H1 (cell line): Measurements from ENCODE around the gene KCTD17. TPM values are rescaled to one million over a fixed set of nuclear protein-coding genes. Genes with fewer than 3 reads are reported as not detected.

ENCODE experiments used
- CTCF ChIA-PET: fragments of 300-600 bp; sonication (Branson Sonifier 250); formaldehyde crosslinking; loops from one replicate; lab custom pipeline; 2021; ENCODE audit not compliant: partially characterized antibody; lab: Charles Lee
- POLR2A ChIA-PET: fragments of 300-600 bp; sonication (Branson Sonifier 250); formaldehyde crosslinking; loops from one replicate; lab custom pipeline; 2021; ENCODE audit warnings: inconsistent platforms; ENCODE audit not compliant: partially characterized antibody; lab: Charles Lee
- DNase-seq, 2 experiments: peaks; one replicate each; pipeline versions ENCODE4 v3.0.0 to v3.0.0-alpha.2; 2010 to 2022; ENCODE audit warnings: low spot score in 2 of 2, low read depth in 1 of 2, mixed read lengths in 1 of 2
- FAIRE-seq: peaks from 2 replicates; lab custom pipeline; 2011; peaks lifted over from hg19 to GRCh38; lab: Jason Lieb, UNC
- H2AFZ ChIP-seq: 2 replicates; pipeline ENCODE4 v1.8.1; 2012; ENCODE audit warnings: low read length, inconsistent platforms
- H2AK5ac ChIP-seq: 2 replicates; pipeline ENCODE4 v1.6.1; 2013; ENCODE audit warnings: low read depth, low read length
- H2BK120ac ChIP-seq: replicated peaks from 2 replicates; pipeline ENCODE3; 2013; ENCODE audit warnings: low read depth, low read length, inconsistent platforms
- H2BK12ac ChIP-seq: 2 replicates; pipeline ENCODE4 v1.6.1; 2013; ENCODE audit warnings: low read depth, low read length
- H2BK15ac ChIP-seq: 2 replicates; pipeline ENCODE4 v1.6.1; 2013; ENCODE audit warnings: low read length
- H2BK20ac ChIP-seq: 2 replicates; pipeline ENCODE4 v1.6.1; 2013; ENCODE audit warnings: low read length
- H2BK5ac ChIP-seq: 2 replicates; pipeline ENCODE4 v1.6.1; 2013; ENCODE audit warnings: low read depth, low read length
- H3K14ac ChIP-seq: 2 replicates; pipeline ENCODE4 v1.6.1; 2013; ENCODE audit warnings: inconsistent platforms; ENCODE audit not compliant: insufficient read length
- H3K18ac ChIP-seq: 2 replicates; pipeline ENCODE4 v1.6.1; 2013; ENCODE audit warnings: low read length; ENCODE audit errors: extremely low read depth
- H3K23ac ChIP-seq: 2 replicates; pipeline ENCODE4 v1.6.1; 2013; ENCODE audit warnings: inconsistent platforms; ENCODE audit not compliant: insufficient read length
- H3K23me2 ChIP-seq: 2 replicates; pipeline ENCODE4 v1.6.1; 2013; ENCODE audit warnings: low read depth, low read length
- H3K27ac ChIP-seq: 2 replicates; pipeline ENCODE4 v1.6.1; 2011; ENCODE audit warnings: low read depth, low read length, inconsistent platforms
- H3K27me3 ChIP-seq, 4 experiments: replicated peaks in 1 of 4; 1 replicate in 1 of 4; 2 replicates in 3 of 4; pipeline versions ENCODE4 v1.6.1 to v1.8.1; 2011 to 2013; ENCODE audit warnings: low read length in 3 of 4, mild to moderate bottlenecking in 3 of 4, inconsistent platforms in 2 of 4, mixed read lengths in 2 of 4, moderate library complexity in 1 of 4; ENCODE audit not compliant: control insufficient read depth in 3 of 4, insufficient read depth in 3 of 4; ENCODE audit errors: extremely low read depth in 1 of 4
- H3K36me3 ChIP-seq, 4 experiments: 2 replicates each; pipeline versions ENCODE4 v1.6.1 to v1.8.1; 2011 to 2013; ENCODE audit warnings: mild to moderate bottlenecking in 4 of 4, low read length in 3 of 4, moderate library complexity in 2 of 4, control low read depth in 1 of 4, inconsistent platforms in 1 of 4; ENCODE audit not compliant: insufficient read depth in 4 of 4, control insufficient read depth in 2 of 4
- H3K4ac ChIP-seq: replicated peaks from 2 replicates; pipeline ENCODE3; 2013; ENCODE audit warnings: low read length, low read depth, mixed read lengths, inconsistent platforms; ENCODE audit not compliant: insufficient read length
- H3K4me1 ChIP-seq, 4 experiments: replicated peaks in 1 of 4; 1 replicate in 1 of 4; 2 replicates in 3 of 4; pipeline versions ENCODE4 v1.6.1 to v1.8.1; 2011 to 2013; ENCODE audit warnings: low read length in 3 of 4, inconsistent platforms in 2 of 4, mixed read lengths in 1 of 4; ENCODE audit not compliant: insufficient read depth in 4 of 4, control insufficient read depth in 3 of 4
- H3K4me2 ChIP-seq, 2 experiments: 2 replicates each; pipeline versions ENCODE4 v1.6.1 to v1.8.1; 2011 to 2013; ENCODE audit warnings: low read depth in 2 of 2, low read length in 2 of 2, control low read depth in 1 of 2, inconsistent platforms in 1 of 2, mild to moderate bottlenecking in 1 of 2; ENCODE audit not compliant: insufficient read depth in 1 of 2
- H3K4me3 ChIP-seq, 4 experiments: fragments of 200-600, 300-600 bp in 1 of 4; sonication (generic), shearing (Covaris generic), sonication (Bioruptor Twin) in 1 of 4; 2 replicates each; pipeline versions ENCODE4 v1.5.1 to v1.8.1; 2011 to 2016; ENCODE audit warnings: low read length in 4 of 4, low read depth in 3 of 4, control low read depth in 2 of 4, inconsistent platforms in 2 of 4, mild to moderate bottlenecking in 2 of 4, mixed read lengths in 1 of 4, moderate library complexity in 1 of 4; ENCODE audit not compliant: insufficient read depth in 2 of 4; ENCODE audit errors: extremely low read depth in 1 of 4
- H3K56ac ChIP-seq: replicated peaks from 2 replicates; pipeline ENCODE3; 2013; ENCODE audit warnings: low read depth, mild to moderate bottlenecking, mixed read lengths, low read length, inconsistent platforms; ENCODE audit not compliant: insufficient read length
- H3K79me1 ChIP-seq: 2 replicates; pipeline ENCODE4 v1.6.1; 2013; ENCODE audit warnings: low read depth, low read length, control low read depth
- H3K79me2 ChIP-seq, 2 experiments: 2 replicates each; pipeline versions ENCODE4 v1.6.1 to v1.8.1; 2012 to 2013; ENCODE audit warnings: low read length in 2 of 2, mild to moderate bottlenecking in 2 of 2, inconsistent platforms in 1 of 2; ENCODE audit not compliant: insufficient read depth in 2 of 2, control insufficient read depth in 1 of 2
- H3K9ac ChIP-seq, 4 experiments: replicated peaks in 1 of 4; 1 replicate in 1 of 4; 2 replicates in 3 of 4; pipeline versions ENCODE4 v1.6.1 to v1.8.1; 2011 to 2013; ENCODE audit warnings: low read depth in 3 of 4, low read length in 3 of 4, control low read depth in 2 of 4, mild to moderate bottlenecking in 2 of 4, moderate library complexity in 2 of 4, inconsistent platforms in 1 of 4; ENCODE audit errors: extremely low read depth in 1 of 4
- H3K9me3 ChIP-seq, 2 experiments: 2 replicates each; pipeline versions ENCODE4 v1.6.1 to v1.8.1; 2012 to 2013; ENCODE audit warnings: mild to moderate bottlenecking in 2 of 2, moderate library complexity in 2 of 2, control low read depth in 1 of 2, inconsistent platforms in 1 of 2, low read depth in 1 of 2, low read length in 1 of 2, mixed read lengths in 1 of 2; ENCODE audit not compliant: insufficient read depth in 2 of 2
- H4K20me1 ChIP-seq, 2 experiments: replicated peaks in 1 of 2; 2 replicates each; pipeline versions ENCODE3 to v1.8.1; 2011 to 2013; ENCODE audit warnings: inconsistent platforms in 2 of 2, low read length in 2 of 2, mild to moderate bottlenecking in 1 of 2; ENCODE audit not compliant: insufficient read depth in 2 of 2, control insufficient read depth in 1 of 2
- H4K5ac ChIP-seq: 2 replicates; pipeline ENCODE4 v1.6.1; 2013; ENCODE audit warnings: low read length, low read depth, mixed read lengths, inconsistent platforms; ENCODE audit not compliant: insufficient read length
- H4K8ac ChIP-seq: 2 replicates; pipeline ENCODE4 v1.8.0; 2013; ENCODE audit warnings: mild to moderate bottlenecking, moderate library complexity, low read length, inconsistent platforms; ENCODE audit not compliant: insufficient read depth; ENCODE audit errors: extremely low read depth
- H4K91ac ChIP-seq: replicated peaks from 2 replicates; pipeline ENCODE3; 2013; ENCODE audit warnings: low read length, mixed read lengths, inconsistent platforms; ENCODE audit not compliant: insufficient read length
- BRCA1 ChIP-seq: IDR thresholded peaks from 2 replicates; pipeline ENCODE4 v1.6.1; 2012; ENCODE audit warnings: low read depth, low read length, improper control_type of control experiment
- EP300 ChIP-seq, 2 experiments: IDR thresholded peaks; 1 replicate in 1 of 2; 2 replicates in 1 of 2; pipeline ENCODE4 v1.6.1; 2011 to 2012; ENCODE audit warnings: low read depth in 2 of 2, low read length in 2 of 2, mild to moderate bottlenecking in 2 of 2, borderline replicate concordance in 1 of 2, inconsistent platforms in 1 of 2, moderate library complexity in 1 of 2
- HDAC2 ChIP-seq, 2 experiments: fragments of 300-600 bp in 1 of 2; sonication (generic) in 1 of 2; IDR thresholded peaks; 2 replicates each; pipeline ENCODE4 v1.6.1; 2011 to 2012; ENCODE audit warnings: low read depth in 2 of 2, low read length in 2 of 2, mild to moderate bottlenecking in 2 of 2, moderate library complexity in 2 of 2, borderline replicate concordance in 1 of 2, inconsistent platforms in 1 of 2
- MAFK ChIP-seq: IDR thresholded peaks from 2 replicates; pipeline ENCODE4 v1.6.1; 2012; ENCODE audit warnings: low read depth, mild to moderate bottlenecking, improper control_type of control experiment, low read length
- PHF8 ChIP-seq: fragments of 200-600 bp; sonication (generic); conservative IDR thresholded peaks from 2 replicates; pipeline ENCODE4 v1.7.1; 2012; ENCODE audit warnings: low read depth, mild to moderate bottlenecking, inconsistent platforms, low read length, moderate library complexity
- RFX5 ChIP-seq: IDR thresholded peaks from 2 replicates; pipeline ENCODE4 v1.6.1; 2011; ENCODE audit warnings: low read depth, low read length, improper control_type of control experiment, borderline replicate concordance
- WGBS, 2 experiments: shearing (Covaris generic) in 1 of 2; methylation state at CpG; one replicate each; pipeline versions ENCODE4 v1.1.6 to v1.1.7; 2013 to 2015; ENCODE audit warnings: low lambda C conversion rate in 2 of 2, mixed read lengths in 2 of 2, inconsistent platforms in 1 of 2, low coverage in 1 of 2, missing lambda C conversion rate in 1 of 2; ENCODE audit not compliant: insufficient replicate concordance in 2 of 2, insufficient coverage in 1 of 2, insufficient read length in 1 of 2; ENCODE audit errors: extremely low coverage in 1 of 2, missing lambda C conversion rate in 1 of 2; 5-methylcytosine and 5-hydroxymethylcytosine counted together
- polyA plus RNA-seq, 7 experiments: library from polyadenylated mRNA; depleted of rRNA in 3 of 7; stranded (reverse) in 5 of 7; unstranded in 2 of 7; fragments of >200 nt in 5 of 7; fragments of 200-250 nt in 2 of 7; gene quantifications; 1 replicate in 5 of 7; 2 replicates in 1 of 7; 4 replicates in 1 of 7; pipeline versions ENCODE4 v1.2.1 to v1.2.3, GENCODE V29; 2011 to 2013; ENCODE audit warnings: missing spikeins in 2 of 7, mixed read lengths in 2 of 7
- total RNA-seq: library from RNA; stranded (reverse); fragmentation: NEBNext Ultra II Directional; extraction: Animal tissue kit (Norgen Biotek cat#: 25700); gene quantifications from 2 replicates; pipeline ENCODE4 v1.2.1, GENCODE V29; 2021
- TF ChIP-seq, protein P1 (sequence below): IDR thresholded peaks from 2 replicates; pipeline ENCODE4 v1.6.1; 2011; ENCODE audit warnings: low read depth, mild to moderate bottlenecking, low read length; ENCODE audit not compliant: insufficient read depth

KCTD17 gene
- total and polyA plus RNA-seq, 2 of the 8 experiments (the other 6 are each of a cell fraction or from before 2014, with no cell fraction given) = 39.4 to 44.0 TPM

DNA sequence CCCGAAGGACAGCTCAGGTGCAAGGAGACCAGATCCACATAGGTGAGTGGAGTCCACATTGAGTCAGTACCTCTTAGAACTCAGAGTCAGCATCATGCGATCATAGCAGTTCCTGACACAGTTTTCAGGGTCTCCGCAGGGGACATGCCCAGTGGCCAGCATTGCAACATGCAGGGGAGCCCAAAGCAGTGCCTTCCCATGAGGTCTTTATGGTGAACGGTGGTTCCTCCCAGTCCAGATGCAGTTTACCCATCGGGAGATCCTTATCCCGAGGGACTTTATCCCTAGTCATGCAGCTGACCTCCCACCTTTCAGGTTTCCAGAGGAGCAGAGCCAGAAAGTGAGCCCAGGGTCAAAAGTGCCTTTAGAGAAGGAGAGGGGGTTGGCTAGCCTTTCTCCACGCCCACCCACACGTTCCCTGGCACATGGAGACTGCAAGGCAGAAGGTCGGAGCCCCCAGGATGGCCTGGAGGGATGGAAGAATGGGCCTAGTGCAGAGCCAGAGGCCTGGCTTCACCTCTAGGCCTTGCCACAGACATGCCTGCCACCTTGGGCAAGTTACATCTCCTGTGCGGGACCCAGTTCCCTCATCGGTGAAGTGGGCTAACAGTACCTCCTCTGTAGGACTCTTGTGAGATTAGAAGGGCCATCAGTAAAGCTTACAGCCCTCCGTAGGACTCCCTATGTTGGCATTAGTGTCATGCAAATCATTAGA is 6.4 kb downstream of the KCTD17 start:
- H3K9me3 ChIP-seq = no peaks in the 10 kb centered on the region
- no peaks in the 10 kb centered on the region for H3K27me3 ChIP-seq
- peaks cover 0 to 11% of the 10 kb centered on the region in 2 experiments for H4K20me1 ChIP-seq
- no peaks in the 10 kb centered on the region for H3K79me2 ChIP-seq
- ChIA-PET CTCF (interaction anchor here (0.8 to 1.7 kb wide), 9 partner anchors 11 to 416 kb away, joined by 3 to 9 read pairs (median 4); no protein-coding TSS in a partner anchor), POLR2A (interaction anchor here (1.2 kb wide), 1 partner anchor 10 kb away, joined by 3 read pairs; no protein-coding TSS in a partner anchor)
- H3K18ac ChIP-seq = no peak overlapping the region
- no peak overlapping the region for H2BK120ac ChIP-seq
- no peak overlapping the region for H2AFZ ChIP-seq
- no peaks in the 10 kb centered on the region for H3K79me1 ChIP-seq
- H3K23ac ChIP-seq = no peak overlapping the region
- H2AK5ac ChIP-seq = no peak overlapping the region
- H4K91ac ChIP-seq = no peak overlapping the region
- H3K4me2 ChIP-seq = no peak overlapping the region
- no peak overlapping the region for H2BK5ac ChIP-seq
- H2BK20ac ChIP-seq = no peak overlapping the region
- DNase-seq = no peak
- no peak overlapping the region for H3K4ac ChIP-seq
- no peaks in the 10 kb centered on the region for H3K23me2 ChIP-seq
- H2BK12ac ChIP-seq = no peak overlapping the region
- H4K8ac ChIP-seq = no peak overlapping the region
- WGBS, 2 experiments = 91% methylated on average over 12 of the region's 12 CpGs; no CpG with 5 or more reads in 1 of the 2 experiments
- no peak for FAIRE-seq
- H3K56ac ChIP-seq = no peak overlapping the region
- no peak overlapping the region for H4K5ac ChIP-seq
- no peak overlapping the region for H3K14ac ChIP-seq
- no peak overlapping the region; a peak in 1 of 7 replicates for H3K9ac ChIP-seq
- H3K4me1 ChIP-seq = peaks cover 0 to 13% (median 9%) of the 10 kb centered on the region in 4 experiments; a peak in 6 of 7 replicates
- TF ChIP-seq PHF8 = no peak
- no peak for TF ChIP-seq BRCA1
- TF ChIP-seq MAFK = no peak
- no peak for TF ChIP-seq EP300 (IDR thresholded peaks at IDR 0.05; ENCODE audit: borderline replicate concordance in 1 of 2, low read depth in 2 of 2, low read length in 2 of 2)
- TF ChIP-seq, protein P1, sequence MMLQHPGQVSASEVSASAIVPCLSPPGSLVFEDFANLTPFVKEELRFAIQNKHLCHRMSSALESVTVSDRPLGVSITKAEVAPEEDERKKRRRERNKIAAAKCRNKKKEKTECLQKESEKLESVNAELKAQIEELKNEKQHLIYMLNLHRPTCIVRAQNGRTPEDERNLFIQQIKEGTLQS = no peak
- no peak for TF ChIP-seq RFX5
- no peak for TF ChIP-seq HDAC2 (IDR thresholded peaks at IDR 0.05; ENCODE audit: borderline replicate concordance in 1 of 2, low read depth in 2 of 2, low read length in 2 of 2)
- H2BK15ac ChIP-seq = no peak overlapping the region
- peaks cover 0 to 12% (median 2%) of the 10 kb centered on the region in 4 experiments; a peak in 4 of 8 replicates for H3K36me3 ChIP-seq
- no peak overlapping the region for H3K4me3 ChIP-seq
- H3K27ac ChIP-seq = no peak overlapping the region
